GM12875 (cell line): ENCODE results near the gene CCDC121.

Experiments
- H3K4me3 ChIP-seq: one replicate; pipeline ENCODE4 v1.5.1; 2011; ENCODE audit warnings: low read depth, low read length, control low read depth
- CTCF ChIP-seq: IDR thresholded peaks from 2 replicates; pipeline ENCODE4 v1.5.1; 2011; ENCODE audit warnings: low read depth, mild to moderate bottlenecking, control low read depth, inconsistent platforms, low read length, moderate library complexity, borderline replicate concordance; ENCODE audit not compliant: insufficient read depth

CCDC121 gene

GRCh38 chr2:27628767-27629709, at the start of gene CCDC121, which contains the start of gene GPN1:
TSS of gene CCDC121 (minus strand) at chr2:27629012. CDS start at chr2:27627799, 1,213 bp downstream.
TSS of gene GPN1 (plus strand) at chr2:27629050. CDS start at chr2:27629059, 9 bp downstream.
- H3K4me3 ChIP-seq = peak within 1 kb of the TSS; percentile 62
- no peak for TF ChIP-seq CTCF

GRCh38 chr2:27672723-27673486, 44.1 kb upstream of the CCDC121 start:
- no peak for TF ChIP-seq CTCF
- no peak overlapping the region for H3K4me3 ChIP-seq

- no peak overlapping the region for H3K4me3 ChIP-seq
- TF ChIP-seq CTCF = no peak
Measured at GRCh38 chr2:27671235-27671634, 42.4 kb upstream of the CCDC121 start.

GRCh38 chr2:27667446-27667845, 38.6 kb upstream of the CCDC121 start:
- TF ChIP-seq CTCF = no peak
- no peak overlapping the region for H3K4me3 ChIP-seq

GRCh38 chr2:27664622-27665363, 36.0 kb upstream of the CCDC121 start:
- peak overlapping the region; percentile 56 for H3K4me3 ChIP-seq
- TF ChIP-seq CTCF = no peak

GRCh38 chr2:27664154-27664574, 35.4 kb upstream of the CCDC121 start:
- H3K4me3 ChIP-seq = peak overlapping the region; percentile 56
- TF ChIP-seq CTCF = 0 out of 2 replicates have a peak, but pooled peaks have one; percentile 4
